Smooth muscle cell (in vitro differentiated cells): ENCODE results near the gene CCDC39. TPM values are rescaled to one million over a fixed set of nuclear protein-coding genes. Genes with fewer than 3 reads are reported as not detected.

Experiments
- DNase-seq: peaks from one replicate; lab custom pipeline; 2025; ENCODE audit not compliant: unreplicated experiment; lab: John Stamatoyannopoulos, UW
- H2AFZ ChIP-seq: fragments of 200-600 bp; sonication (generic); 2 replicates; pipeline ENCODE4 v1.6.0; 2016; ENCODE audit warnings: antibody characterized with exemption, low read depth, mild to moderate bottlenecking
- H3F3A ChIP-seq: fragments of 200-600 bp; sonication (generic); 2 replicates; pipeline ENCODE4 v1.6.0; 2017; ENCODE audit warnings: antibody characterized with exemption, low read depth
- H3K27ac ChIP-seq: fragments of 200-600 bp; sonication (generic); 2 replicates; pipeline ENCODE4 v1.5.1; 2016; ENCODE audit warnings: low read depth, mild to moderate bottlenecking
- H3K27me3 ChIP-seq: fragments of 200-600 bp; sonication (generic); 2 replicates; pipeline ENCODE4 v1.6.1; 2016; ENCODE audit warnings: low read depth, mild to moderate bottlenecking
- H3K36me3 ChIP-seq: fragments of 200-600 bp; sonication (generic); 2 replicates; pipeline ENCODE4 v1.5.1; 2016; ENCODE audit warnings: low read depth
- H3K4me1 ChIP-seq: fragments of 200-600 bp; sonication (generic); 2 replicates; pipeline ENCODE4 v1.5.1; 2016; ENCODE audit warnings: low read depth
- H3K4me2 ChIP-seq: fragments of 200-600 bp; sonication (generic); 2 replicates; pipeline ENCODE4 v1.6.0; 2016; ENCODE audit warnings: mild to moderate bottlenecking
- H3K4me3 ChIP-seq: fragments of 200-600 bp; sonication (generic); 2 replicates; pipeline ENCODE4 v1.5.1; 2016; ENCODE audit warnings: mild to moderate bottlenecking
- H3K79me2 ChIP-seq: fragments of 200-600 bp; sonication (generic); 2 replicates; pipeline ENCODE4 v1.6.0; 2016; ENCODE audit warnings: low read depth, mild to moderate bottlenecking
- H3K9ac ChIP-seq: fragments of 200-600 bp; sonication (generic); 2 replicates; pipeline ENCODE4 v1.6.0; 2016; ENCODE audit warnings: low read depth
- H3K9me3 ChIP-seq: fragments of 200-600 bp; sonication (generic); replicated peaks from 2 replicates; pipeline ENCODE4 v1.5.1; 2016; ENCODE audit warnings: low read depth
- H4K20me1 ChIP-seq: fragments of 200-600 bp; sonication (generic); 2 replicates; pipeline ENCODE4 v1.6.0; 2016; ENCODE audit warnings: low read depth
- CTCF ChIP-seq: fragments of 200-600 bp; sonication (generic); IDR thresholded peaks from 2 replicates; pipeline ENCODE4 v1.5.1; 2017; ENCODE audit warnings: borderline replicate concordance, mild to moderate bottlenecking, antibody characterized with exemption; ENCODE audit not compliant: insufficient read depth, poor library complexity, severe bottlenecking
- WGBS: methylation state at CpG from one replicate; pipeline ENCODE4 v1.1.7; 2016; ENCODE audit warnings: low lambda C conversion rate; 5-methylcytosine and 5-hydroxymethylcytosine counted together
- polyA plus RNA-seq: library from polyadenylated mRNA; unstranded; fragments of >200 nt; fragmentation: Nextera tagmentation; extraction: Ambion mirVana; gene quantifications from 2 replicates; pipeline ENCODE4 v1.2.1, GENCODE V29; 2016
- total RNA-seq: library from RNA; depleted of rRNA; stranded (reverse); fragments of >200 nt; gene quantifications from 2 replicates; pipeline ENCODE4 v1.2.3, GENCODE V29; 2014

CCDC39 gene
- total and polyA plus RNA-seq, 2 experiments from 2014 or later: not detected

GRCh38 chr3:180575571-180575970 lies 103.7 kb downstream of the CCDC39 start:
- WGBS: 80% methylated on average over 3 of the region's 3 CpGs

GRCh38 chr3:180571831-180572598 lies 107.3 kb downstream of the CCDC39 start:
- H3K27ac ChIP-seq: no peak overlapping the region
- no peaks in the 10 kb centered on the region for H3K36me3 ChIP-seq
- H3K27me3 ChIP-seq: no peaks in the 10 kb centered on the region
- no peak overlapping the region for H3K4me2 ChIP-seq
- H3K9me3 ChIP-seq: no peaks in the 10 kb centered on the region
- H3K79me2 ChIP-seq: no peaks in the 10 kb centered on the region
- no peak overlapping the region for H3K4me3 ChIP-seq
- no peak for DNase-seq
- H3K4me1 ChIP-seq: peaks cover 5% of the 10 kb centered on the region
- H3K9ac ChIP-seq: no peak overlapping the region
- TF ChIP-seq CTCF: no peak
- H3F3A ChIP-seq: no peaks in the 10 kb centered on the region
- H2AFZ ChIP-seq: no peak overlapping the region
- no peaks in the 10 kb centered on the region for H4K20me1 ChIP-seq
- WGBS: 81% methylated on average over 6 of the region's 6 CpGs

More at GRCh38 chr3:180575571-180575970, 103.7 kb downstream of the CCDC39 start:
- no peaks in the 10 kb centered on the region for H3K36me3 ChIP-seq
- H4K20me1 ChIP-seq: no peaks in the 10 kb centered on the region
- no peak overlapping the region for H3K4me3 ChIP-seq
- no peak overlapping the region for H3K9ac ChIP-seq
- H3K27me3 ChIP-seq: no peaks in the 10 kb centered on the region
- no peak overlapping the region for H3K27ac ChIP-seq
- no peaks in the 10 kb centered on the region for H3K9me3 ChIP-seq
- no peak for DNase-seq
- TF ChIP-seq CTCF: no peak
- H3K4me2 ChIP-seq: no peak overlapping the region
- peaks cover 5% of the 10 kb centered on the region for H3K4me1 ChIP-seq
- H3K79me2 ChIP-seq: no peaks in the 10 kb centered on the region
- H3F3A ChIP-seq: no peaks in the 10 kb centered on the region
- H2AFZ ChIP-seq: no peak overlapping the region

GRCh38 chr3:180570238-180570637 lies 109.1 kb downstream of the CCDC39 start:
- 83% methylated on average over 4 of the region's 4 CpGs for WGBS
- Histone ChIP-seq H3K9ac (no peak overlapping the region), H3K9me3 (no peaks in the 10 kb centered on the region), H3F3A (no peaks in the 10 kb centered on the region), H3K27ac (no peak overlapping the region), H3K4me3 (no peak overlapping the region), H3K4me2 (no peak overlapping the region), H3K27me3 (no peaks in the 10 kb centered on the region), H3K36me3 (no peaks in the 10 kb centered on the region), H3K4me1 (peaks cover 5% of the 10 kb centered on the region), H2AFZ (no peak overlapping the region), H4K20me1 (no peaks in the 10 kb centered on the region), H3K79me2 (no peaks in the 10 kb centered on the region)
- no peak for TF ChIP-seq CTCF
- DNase-seq: no peak

GRCh38 chr3:180564676-180565075 lies 114.6 kb downstream of the CCDC39 start:
- Histone ChIP-seq H3K27me3 (no peaks in the 10 kb centered on the region), H3K4me2 (no peak overlapping the region), H3F3A (no peaks in the 10 kb centered on the region), H2AFZ (no peak overlapping the region), H3K4me1 (no peaks in the 10 kb centered on the region), H3K4me3 (no peak overlapping the region), H3K9ac (no peak overlapping the region), H3K9me3 (no peaks in the 10 kb centered on the region), H4K20me1 (no peaks in the 10 kb centered on the region), H3K79me2 (no peaks in the 10 kb centered on the region), H3K27ac (no peak overlapping the region), H3K36me3 (no peaks in the 10 kb centered on the region)
- WGBS: 79% methylated on average over 2 of the region's 2 CpGs
- DNase-seq: no peak
- TF ChIP-seq CTCF: no peak
